Mesothelial cell of epicardium (in vitro differentiated cells): ENCODE results near the gene PYROXD2. TPM values are rescaled to one million over a fixed set of nuclear protein-coding genes. Genes with fewer than 3 reads are reported as not detected.

Experiments
- DNase-seq, 2 experiments: peaks; one replicate each; pipeline ENCODE4 v3.0.0; 2021; ENCODE audit warnings: low spot score in 2 of 2; ENCODE audit not compliant: unreplicated experiment in 2 of 2
- H3K27ac Mint-ChIP-seq: 2 replicates; pipeline ENCODE4 v1.8.0; 2021; ENCODE audit warnings: mixed read lengths
- H3K27me3 Mint-ChIP-seq: 2 replicates; pipeline ENCODE4 v1.8.0; 2021; ENCODE audit warnings: low read depth, mixed read lengths
- H3K36me3 Mint-ChIP-seq: 2 replicates; pipeline ENCODE4 v1.8.0; 2021; ENCODE audit warnings: mixed read lengths
- H3K4me1 Mint-ChIP-seq: 2 replicates; pipeline ENCODE4 v1.8.0; 2021; ENCODE audit warnings: mixed read lengths
- H3K4me3 Mint-ChIP-seq: 2 replicates; pipeline ENCODE4 v1.8.0; 2021; ENCODE audit warnings: mild to moderate bottlenecking, moderate library complexity, mixed read lengths
- H3K9me3 Mint-ChIP-seq: 2 replicates; pipeline ENCODE4 v1.8.0; 2021; ENCODE audit warnings: mixed read lengths
- CTCF ChIP-seq: fragments of 200-600 bp; sonication (generic); IDR thresholded peaks from one replicate; pipeline ENCODE4 v1.5.0; 2021; ENCODE audit warnings: antibody characterized with exemption; ENCODE audit not compliant: unreplicated experiment
- total RNA-seq: library from RNA; stranded (reverse); gene quantifications from 3 replicates; pipeline ENCODE4 v1.2.1, GENCODE V29; 2021

PYROXD2 gene
- total RNA-seq, 1 donor from 2014 or later: 31.9 TPM

- Mint-ChIP-seq H3K9me3 (no peaks in the 10 kb centered on the region), H3K27ac (peak overlapping the region; percentile 99), H3K27me3 (no peaks in the 10 kb centered on the region), H3K4me1 (peaks cover 25% of the 10 kb centered on the region), H3K36me3 (peaks cover 4% of the 10 kb centered on the region), H3K4me3 (no peak overlapping the region)
- no peak for TF ChIP-seq CTCF
- DNase-seq: no peak
These were observed 1.8 kb upstream of the PYROXD2 start for GRCh38 chr10:98416606-98417388.

- H3K4me3 Mint-ChIP-seq: peak overlapping the region; percentile 38
- no peaks in the 10 kb centered on the region for H3K9me3 Mint-ChIP-seq
- no peak for DNase-seq
- no peaks in the 10 kb centered on the region for H3K27me3 Mint-ChIP-seq
- peaks cover 26% of the 10 kb centered on the region for H3K4me1 Mint-ChIP-seq
- TF ChIP-seq CTCF: no peak
- H3K27ac Mint-ChIP-seq: peak overlapping the region; percentile 99
- peaks cover 4% of the 10 kb centered on the region for H3K36me3 Mint-ChIP-seq
These were observed 743 bp upstream of the PYROXD2 start for GRCh38 chr10:98415731-98416119.

- H3K27me3 Mint-ChIP-seq: no peaks in the 10 kb centered on the region
- H3K9me3 Mint-ChIP-seq: no peaks in the 10 kb centered on the region
- H3K27ac Mint-ChIP-seq: peak overlapping the region; percentile 99
- no peak for DNase-seq
- H3K4me3 Mint-ChIP-seq: peak overlapping the region; percentile 94
- H3K36me3 Mint-ChIP-seq: peaks cover under 1% of the 10 kb centered on the region
- no peak for TF ChIP-seq CTCF
- peaks cover 26% of the 10 kb centered on the region for H3K4me1 Mint-ChIP-seq
These were observed 427 bp downstream of the PYROXD2 start for GRCh38 chr10:98414578-98414931.

GRCh38 chr10:98411768-98412167 is 3.2 kb downstream of the PYROXD2 start:
- H3K4me1 Mint-ChIP-seq: peaks cover 26% of the 10 kb centered on the region
- H3K4me3 Mint-ChIP-seq: no peak overlapping the region
- no peak for TF ChIP-seq CTCF
- no peaks in the 10 kb centered on the region for H3K36me3 Mint-ChIP-seq
- no peaks in the 10 kb centered on the region for H3K27me3 Mint-ChIP-seq
- no peaks in the 10 kb centered on the region for H3K9me3 Mint-ChIP-seq
- peak overlapping the region; percentile 82 for H3K27ac Mint-ChIP-seq
- DNase-seq: no peak

GRCh38 chr10:98411166-98411565 is 3.8 kb downstream of the PYROXD2 start:
- H3K9me3 Mint-ChIP-seq: no peaks in the 10 kb centered on the region
- H3K27me3 Mint-ChIP-seq: no peaks in the 10 kb centered on the region
- no peak for TF ChIP-seq CTCF
- peak overlapping the region; percentile 82 for H3K27ac Mint-ChIP-seq
- no peak for DNase-seq
- H3K36me3 Mint-ChIP-seq: no peaks in the 10 kb centered on the region
- H3K4me1 Mint-ChIP-seq: peaks cover 26% of the 10 kb centered on the region
- no peak overlapping the region for H3K4me3 Mint-ChIP-seq

GRCh38 chr10:98410759-98411158 is 4.2 kb downstream of the PYROXD2 start:
- no peaks in the 10 kb centered on the region for H3K36me3 Mint-ChIP-seq
- no peak for TF ChIP-seq CTCF

More at GRCh38 chr10:98410759-98411158, 4.2 kb downstream of the PYROXD2 start:
- DNase-seq: no peak
- no peaks in the 10 kb centered on the region for H3K9me3 Mint-ChIP-seq
- H3K27me3 Mint-ChIP-seq: no peaks in the 10 kb centered on the region
- peaks cover 23% of the 10 kb centered on the region for H3K4me1 Mint-ChIP-seq
- no peak overlapping the region for H3K4me3 Mint-ChIP-seq
- no peak overlapping the region for H3K27ac Mint-ChIP-seq
